Upper lobe of left lung (tissue), 6 donors: Measurements from ENCODE around the gene SAA2. TPM values are rescaled to one million over a fixed set of nuclear protein-coding genes. Genes with fewer than 3 reads are reported as not detected.

Experiments used
- ATAC-seq, 2 donors: fragments of 200-7000 bp; cut with Tn5 transposase; one replicate each; pipeline ENCODE4 v1.9.1; 2022; ENCODE audit warnings: mild to moderate bottlenecking in 2 of 2, moderate library complexity in 2 of 2; ENCODE audit not compliant: low FRiP score in 2 of 2
- DNase-seq, 2 donors: peaks; one replicate each; pipeline ENCODE4 v3.0.0-alpha.2; 2019 to 2020
- H3K27ac ChIP-seq, 4 donors: fragments of 200-600 bp; sonication (generic); one replicate each; pipeline ENCODE4 v1.5.1; 2016 to 2019
- H3K27me3 ChIP-seq, 4 donors: fragments of 200-600 bp; sonication (generic); one replicate each; pipeline ENCODE4 v1.5.1; 2017 to 2019
- H3K36me3 ChIP-seq, 4 donors: fragments of 200-600 bp; sonication (generic); one replicate each; pipeline ENCODE4 v1.5.1; 2016 to 2019
- H3K4me1 ChIP-seq, 4 donors: fragments of 200-600 bp; sonication (generic); one replicate each; pipeline ENCODE4 v1.5.1; 2018 to 2019
- H3K4me3 ChIP-seq, 4 donors: fragments of 200-600 bp; sonication (generic); one replicate each; pipeline ENCODE4 v1.5.1; 2017 to 2019; ENCODE audit warnings: mild to moderate bottlenecking in 2 of 4, moderate library complexity in 1 of 4
- H3K9me3 ChIP-seq, 4 donors: fragments of 200-600 bp; sonication (generic); one replicate each; pipeline ENCODE4 v1.5.1; 2018 to 2019
- CTCF ChIP-seq, 6 experiments: fragments of 450-650 bp in 4 of 6; fragments of 200-600 bp in 2 of 6; sonication (generic) in 2 of 6; IDR thresholded peaks; one replicate each; pipeline ENCODE4 v1.5.1; 2016 to 2019; ENCODE audit warnings: antibody characterized with exemption in 6 of 6
- EP300 ChIP-seq, 4 donors: sonication (generic); formaldehyde crosslinking; IDR thresholded peaks; one replicate each; pipeline ENCODE4 v1.5.1; 2017; ENCODE audit warnings: antibody characterized with exemption in 4 of 4, control low read depth in 2 of 4
- POLR2A ChIP-seq, 4 donors: fragments of 450-650 bp; IDR thresholded peaks; one replicate each; pipeline ENCODE4 v1.5.1; 2016 to 2017; ENCODE audit warnings: antibody characterized with exemption in 4 of 4, mild to moderate bottlenecking in 2 of 4
- POLR2AphosphoS5 ChIP-seq, 2 donors: sonication (generic); formaldehyde crosslinking; IDR thresholded peaks; one replicate each; pipeline ENCODE4 v1.5.1; 2017; ENCODE audit warnings: antibody characterized with exemption in 2 of 2
- WGBS, 2 donors: methylation state at CpG; one replicate each; pipeline ENCODE4 v1.1.5; 2017 to 2018; 5-methylcytosine and 5-hydroxymethylcytosine counted together
- total RNA-seq, 6 donors: library from RNA; depleted of rRNA in 4 of 6; stranded (reverse); fragments of >200 nt in 4 of 6; gene quantifications; one replicate each; pipeline versions ENCODE4 v1.1.0 to v1.2.1, GENCODE V29; 2016 to 2021
- donor health status: DM: no; HTN: no; CAD: no; lungs with moderate emphysema.
- donor health status: DM: no; HTN: yes; CAD: no; lungs with severe emphysema.

Gene SAA2
- total RNA-seq = 10 to 100 TPM in 3 of 6 donors, 1 to 10 TPM in 2, not detected in 1; 2.0 to 50.3 (median 11.7) TPM

GRCh38 chr11:18248561-18248960, at the start of gene SAA2:
Gene SAA2 (minus strand): TSS chr11:18248668. CDS start chr11:18248011, 657 bp downstream.
- Histone ChIP-seq H3K4me3 (no peak within 1 kb of the TSS), H3K27ac (no peak within 1 kb of the TSS), H3K36me3 (no peaks in the 10 kb centered on the region), H3K27me3 (no peaks in the 10 kb centered on the region), H3K4me1 (no peaks in the 10 kb centered on the region), H3K9me3 (no peaks in the 10 kb centered on the region)
- WGBS, 2 donors = 55 to 59% methylated on average over 3 to 5 of the region's 5 CpGs
- TF ChIP-seq CTCF (IDR thresholded peaks at IDR 0.05) (no peak), POLR2AphosphoS5 (IDR thresholded peaks at IDR 0.05) (no peak), EP300 (IDR thresholded peaks at IDR 0.05) (no peak)
- ATAC-seq = no peak
- DNase-seq = no peak

GRCh38 chr11:18295316-18295715, 46.8 kb upstream of the SAA2 start:
- DNase-seq (no peak), ATAC-seq (no peak)
- Histone ChIP-seq H3K9me3 (no peaks in the 10 kb centered on the region), H3K27me3 (no peaks in the 10 kb centered on the region), H3K4me1 (no peaks in the 10 kb centered on the region), H3K27ac (no peak overlapping the region), H3K4me3 (no peak overlapping the region), H3K36me3 (peaks cover 25 to 96% (median 60%) of the 10 kb centered on the region in 4 donors)
- WGBS, 2 donors = 94 to 100% methylated on average over 2 of the region's 2 CpGs
- TF ChIP-seq POLR2AphosphoS5 (IDR thresholded peaks at IDR 0.05) (no peak), EP300 (IDR thresholded peaks at IDR 0.05) (no peak), POLR2A (IDR thresholded peaks at IDR 0.05) (no peak), CTCF (IDR thresholded peaks at IDR 0.05) (no peak)

- Histone ChIP-seq H3K9me3 (no peaks in the 10 kb centered on the region), H3K4me3 (no peak overlapping the region), H3K27me3 (no peaks in the 10 kb centered on the region), H3K4me1 (no peaks in the 10 kb centered on the region), H3K36me3 (peaks cover 25 to 96% (median 60%) of the 10 kb centered on the region in 4 donors), H3K27ac (no peak overlapping the region)
- DNase-seq (no peak), ATAC-seq (no peak)
- 92 to 97% methylated on average over 5 of the region's 5 CpGs for WGBS, 2 donors
- TF ChIP-seq EP300 (IDR thresholded peaks at IDR 0.05) = no peak
- no peak for TF ChIP-seq POLR2A (IDR thresholded peaks at IDR 0.05)
- no peak for TF ChIP-seq POLR2AphosphoS5 (IDR thresholded peaks at IDR 0.05)
- TF ChIP-seq CTCF (IDR thresholded peaks at IDR 0.05) = no peak
These were observed 46.4 kb upstream of the SAA2 start for GRCh38 chr11:18294862-18295261.

- TF ChIP-seq POLR2A (IDR thresholded peaks at IDR 0.05) = no peak
- TF ChIP-seq POLR2AphosphoS5 (IDR thresholded peaks at IDR 0.05) = no peak
- TF ChIP-seq CTCF (IDR thresholded peaks at IDR 0.05) = no peak
- TF ChIP-seq EP300 (IDR thresholded peaks at IDR 0.05) = no peak
- no peaks in the 10 kb centered on the region for H3K27me3 ChIP-seq
- H3K4me3 ChIP-seq = no peak overlapping the region
- DNase-seq (no peak), ATAC-seq (no peak)
- H3K27ac ChIP-seq = no peak overlapping the region
- no peaks in the 10 kb centered on the region for H3K4me1 ChIP-seq
- whole genome bisulfite sequencing, 2 donors = 87 to 89% methylated on average over 4 of the region's 4 CpGs
- H3K9me3 ChIP-seq = no peaks in the 10 kb centered on the region
- peaks cover 23 to 95% (median 65%) of the 10 kb centered on the region in 4 donors for H3K36me3 ChIP-seq
These were observed 40.4 kb upstream of the SAA2 start for GRCh38 chr11:18288911-18289310.

GRCh38 chr11:18285841-18286240, 37.4 kb upstream of the SAA2 start:
- WGBS, 2 donors = 97% methylated on average over 1 of the region's 1 CpG
- H3K36me3 ChIP-seq = peaks cover 27 to 93% (median 55%) of the 10 kb centered on the region in 4 donors
- H3K4me1 ChIP-seq = no peaks in the 10 kb centered on the region

More at GRCh38 chr11:18285841-18286240, 37.4 kb upstream of the SAA2 start:
- no peaks in the 10 kb centered on the region for H3K9me3 ChIP-seq
- no peak for TF ChIP-seq EP300 (IDR thresholded peaks at IDR 0.05)
- no peak for TF ChIP-seq POLR2AphosphoS5 (IDR thresholded peaks at IDR 0.05)
- TF ChIP-seq POLR2A (IDR thresholded peaks at IDR 0.05) = no peak
- TF ChIP-seq CTCF (IDR thresholded peaks at IDR 0.05) = no peak
- no peak for ATAC-seq
- H3K27ac ChIP-seq = no peak overlapping the region
- no peak for DNase-seq
- no peaks in the 10 kb centered on the region for H3K27me3 ChIP-seq
- H3K4me3 ChIP-seq = no peak overlapping the region
